Measurements from ENCODE around the gene SASH1. TPM values are rescaled to one million over a fixed set of nuclear protein-coding genes. Genes with fewer than 3 reads are reported as not detected.
A peak's percentile ranks its signal among the peaks of the same experiment; 100 is the strongest.

SASH1 gene
- total RNA-seq, 1 donor from 2014 or later, result 10.2 TPM

DNA sequence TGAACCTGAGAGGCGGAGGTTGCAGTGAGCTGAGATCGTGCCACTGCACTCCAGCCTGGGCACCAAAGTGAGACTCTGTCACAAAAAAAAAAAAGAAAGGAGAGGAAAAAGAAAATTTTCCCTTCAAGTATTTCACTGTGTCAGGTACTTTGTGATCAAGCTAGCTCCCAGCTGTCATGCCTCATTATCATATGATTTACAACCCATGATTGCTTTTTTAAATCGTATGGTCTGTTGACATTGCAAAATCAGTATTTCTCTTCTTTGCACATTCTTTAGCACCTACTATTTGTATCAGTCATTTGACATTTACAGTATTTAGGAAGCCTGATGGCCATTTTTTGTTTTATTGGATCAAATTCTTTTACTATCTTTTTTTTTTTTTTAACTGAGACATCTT lies 22.4 kb downstream of the SASH1 start:
- Histone ChIP-seq H2AFZ (replicated peaks) (no peak overlapping the region), H3K27me3 (no peaks in the 10 kb centered on the region), H3K4me1 (peaks cover 12% of the 10 kb centered on the region), H3K9ac (no peak overlapping the region), H3K4me2 (no peak overlapping the region), H3K27ac (no peak overlapping the region), H3K9me3 (ENCODE audit: low read depth) (no peaks in the 10 kb centered on the region), H3K79me2 (ENCODE audit: low read depth) (peaks cover 8% of the 10 kb centered on the region), H3K36me3 (no peaks in the 10 kb centered on the region), H3K4me3 (no peak overlapping the region), H4K20me1 (ENCODE audit: low read depth) (peaks cover 8% of the 10 kb centered on the region), H3F3A (ENCODE audit: low read depth) (peaks cover 16% of the 10 kb centered on the region)
- H3K27ac Mint-ChIP-seq, result no peak overlapping the region
- peaks cover 11% of the 10 kb centered on the region for H3K4me1 Mint-ChIP-seq
- TF ChIP-seq EZH2 (IDR thresholded peaks at IDR 0.05) (no peak), CTCF (IDR thresholded peaks at IDR 0.05) (no peak), EZH2phosphoT487 (IDR thresholded peaks at IDR 0.05) (no peak)
- peaks cover 8% of the 10 kb centered on the region for H3K27me3 Mint-ChIP-seq (ENCODE audit: insufficient read depth, low read depth)
- H3K4me3 Mint-ChIP-seq, result no peak overlapping the region
- DNase-seq (ENCODE audit: low spot score), result no peak
- H3K9me3 Mint-ChIP-seq, result peaks cover 7% of the 10 kb centered on the region
- peaks cover 25% of the 10 kb centered on the region for H3K36me3 Mint-ChIP-seq

GRCh38 chr6:148367411-148368024 lies 24.9 kb downstream of the SASH1 start:
- Histone ChIP-seq H3K79me2 (ENCODE audit: low read depth) (peaks cover 3% of the 10 kb centered on the region), H3K27me3 (no peaks in the 10 kb centered on the region), H3K4me3 (no peak overlapping the region), H3K27ac (no peak overlapping the region), H3K4me2 (no peak overlapping the region), H3K9me3 (ENCODE audit: low read depth) (no peaks in the 10 kb centered on the region), H3K9ac (no peak overlapping the region), H3K4me1 (peaks cover 6% of the 10 kb centered on the region), H3F3A (ENCODE audit: low read depth) (no peaks in the 10 kb centered on the region), H4K20me1 (ENCODE audit: low read depth) (no peaks in the 10 kb centered on the region), H2AFZ (replicated peaks) (no peak overlapping the region), H3K36me3 (no peaks in the 10 kb centered on the region)
- peak; percentile 15 for DNase-seq (ENCODE audit: low spot score)
- peaks cover 3% of the 10 kb centered on the region for H3K4me1 Mint-ChIP-seq
- peak overlapping the region; percentile 17 for H3K27ac Mint-ChIP-seq
- H3K27me3 Mint-ChIP-seq (ENCODE audit: insufficient read depth, low read depth), result peaks cover 5% of the 10 kb centered on the region
- H3K9me3 Mint-ChIP-seq, result peaks cover 2% of the 10 kb centered on the region
- TF ChIP-seq EZH2 (IDR thresholded peaks at IDR 0.05), result no peak
- H3K36me3 Mint-ChIP-seq, result peaks cover 22% of the 10 kb centered on the region
- no peak overlapping the region for H3K4me3 Mint-ChIP-seq

- Mint-ChIP-seq H3K27me3 (ENCODE audit: insufficient read depth, low read depth) (peaks cover 2% of the 10 kb centered on the region), H3K4me1 (peaks cover 3% of the 10 kb centered on the region), H3K27ac (no peak overlapping the region), H3K4me3 (no peak overlapping the region), H3K9me3 (no peaks in the 10 kb centered on the region), H3K36me3 (peaks cover 9% of the 10 kb centered on the region)
- H3K27me3 ChIP-seq, result no peaks in the 10 kb centered on the region
- H3K4me2 ChIP-seq, result no peak overlapping the region
- TF ChIP-seq CTCF (IDR thresholded peaks at IDR 0.05) (no peak), EZH2 (IDR thresholded peaks at IDR 0.05) (no peak), EZH2phosphoT487 (IDR thresholded peaks at IDR 0.05) (no peak)
- H4K20me1 ChIP-seq (ENCODE audit: low read depth), result no peaks in the 10 kb centered on the region
- no peaks in the 10 kb centered on the region for H3K36me3 ChIP-seq
- no peak overlapping the region for H3K9ac ChIP-seq
- H3F3A ChIP-seq (ENCODE audit: low read depth), result no peaks in the 10 kb centered on the region
- no peak overlapping the region for H3K27ac ChIP-seq
- H3K9me3 ChIP-seq (ENCODE audit: low read depth), result no peaks in the 10 kb centered on the region
- H2AFZ ChIP-seq (replicated peaks), result no peak overlapping the region
- no peak overlapping the region for H3K4me3 ChIP-seq
- peaks cover 6% of the 10 kb centered on the region for H3K4me1 ChIP-seq
- no peak for DNase-seq (ENCODE audit: low spot score)
- H3K79me2 ChIP-seq (ENCODE audit: low read depth), result no peaks in the 10 kb centered on the region
Measured at GRCh38 chr6:148370176-148370575, 27.5 kb downstream of the SASH1 start.

- H3K9me3 ChIP-seq (ENCODE audit: low read depth), result no peaks in the 10 kb centered on the region
- no peak overlapping the region for H3K9ac ChIP-seq
- no peak overlapping the region for H3K4me3 ChIP-seq
- no peaks in the 10 kb centered on the region for H3K36me3 ChIP-seq
- Mint-ChIP-seq H3K27ac (no peak overlapping the region), H3K36me3 (peaks cover 9% of the 10 kb centered on the region), H3K4me1 (peaks cover 10% of the 10 kb centered on the region), H3K27me3 (ENCODE audit: insufficient read depth, low read depth) (no peaks in the 10 kb centered on the region), H3K9me3 (peaks cover 6% of the 10 kb centered on the region), H3K4me3 (no peak overlapping the region)
- H3K4me2 ChIP-seq, result no peak overlapping the region
- no peaks in the 10 kb centered on the region for H3K4me1 ChIP-seq
- no peaks in the 10 kb centered on the region for H4K20me1 ChIP-seq (ENCODE audit: low read depth)
- H3K79me2 ChIP-seq (ENCODE audit: low read depth), result no peaks in the 10 kb centered on the region
- H3K27ac ChIP-seq, result no peak overlapping the region
- DNase-seq (ENCODE audit: low spot score), result no peak
- no peaks in the 10 kb centered on the region for H3F3A ChIP-seq (ENCODE audit: low read depth)
- no peaks in the 10 kb centered on the region for H3K27me3 ChIP-seq
- no peak overlapping the region for H2AFZ ChIP-seq (replicated peaks)
- TF ChIP-seq EZH2phosphoT487 (IDR thresholded peaks at IDR 0.05) (no peak), EZH2 (IDR thresholded peaks at IDR 0.05) (no peak), CTCF (IDR thresholded peaks at IDR 0.05) (no peak)
Measured at GRCh38 chr6:148374040-148374774, 31.6 kb downstream of the SASH1 start.
